GM18505 (cell line): ENCODE measurements around the gene BMPR1A.
A peak's percentile ranks its signal among the peaks of the same experiment; 100 is the strongest.

Source experiments
- ATAC-seq: cut with Tn5 transposase; IDR thresholded peaks from one replicate; pipeline ENCODE4 v1.9.1; 2021; ENCODE audit not compliant: unreplicated experiment
- POLR2A ChIP-seq: IDR thresholded peaks from 4 replicates; pipeline ENCODE4 v1.6.1; 2011; ENCODE audit warnings: borderline replicate concordance; ENCODE audit not compliant: insufficient read depth, insufficient read length; ENCODE audit errors: extremely low read depth

Gene BMPR1A

GRCh38 chr10:86742230-86742629, 14.2 kb upstream of the BMPR1A start:
- no peak for ATAC-seq
- no peak for TF ChIP-seq POLR2A

GRCh38 chr10:86744067-86744725, 12.2 kb upstream of the BMPR1A start:
- TF ChIP-seq POLR2A: no peak
- no peak for ATAC-seq

- no peak for ATAC-seq
- no peak for TF ChIP-seq POLR2A
Measured at GRCh38 chr10:86747796-86748581, 8.4 kb upstream of the BMPR1A start.

- no peak for ATAC-seq
- no peak for TF ChIP-seq POLR2A
Measured at GRCh38 chr10:86749854-86750253, 6.6 kb upstream of the BMPR1A start.

GRCh38 chr10:86751477-86751876, 4.9 kb upstream of the BMPR1A start:
- no peak for TF ChIP-seq POLR2A
- no peak for ATAC-seq

GRCh38 chr10:86752311-86752710, 4.1 kb upstream of the BMPR1A start:
- TF ChIP-seq POLR2A: no peak
- no peak for ATAC-seq

GRCh38 chr10:86753051-86753450, 3.4 kb upstream of the BMPR1A start:
- TF ChIP-seq POLR2A: no peak
- no peak for ATAC-seq

- no peak for ATAC-seq
- TF ChIP-seq POLR2A: no peak
Measured at GRCh38 chr10:86753638-86754434, 2.6 kb upstream of the BMPR1A start.

GRCh38 chr10:86755454-86755739, 1.0 kb upstream of the BMPR1A start:
- TF ChIP-seq POLR2A: no peak
- ATAC-seq: no peak

- TF ChIP-seq POLR2A: peak; percentile 67
- peak; percentile 78 for ATAC-seq
Measured at GRCh38 chr10:86755740-86756510, 494 bp upstream of the BMPR1A start.

- ATAC-seq: peak; percentile 11
- no peak for TF ChIP-seq POLR2A
Measured at GRCh38 chr10:86757113-86757972, 924 bp downstream of the BMPR1A start.

GRCh38 chr10:86758189-86759072, 2.0 kb downstream of the BMPR1A start:
- no peak for ATAC-seq
- TF ChIP-seq POLR2A: no peak

- ATAC-seq: no peak
- no peak for TF ChIP-seq POLR2A
Measured at GRCh38 chr10:86759073-86759672, 2.8 kb downstream of the BMPR1A start.
